ENCODE data around the gene OLFML2A.

DNA sequence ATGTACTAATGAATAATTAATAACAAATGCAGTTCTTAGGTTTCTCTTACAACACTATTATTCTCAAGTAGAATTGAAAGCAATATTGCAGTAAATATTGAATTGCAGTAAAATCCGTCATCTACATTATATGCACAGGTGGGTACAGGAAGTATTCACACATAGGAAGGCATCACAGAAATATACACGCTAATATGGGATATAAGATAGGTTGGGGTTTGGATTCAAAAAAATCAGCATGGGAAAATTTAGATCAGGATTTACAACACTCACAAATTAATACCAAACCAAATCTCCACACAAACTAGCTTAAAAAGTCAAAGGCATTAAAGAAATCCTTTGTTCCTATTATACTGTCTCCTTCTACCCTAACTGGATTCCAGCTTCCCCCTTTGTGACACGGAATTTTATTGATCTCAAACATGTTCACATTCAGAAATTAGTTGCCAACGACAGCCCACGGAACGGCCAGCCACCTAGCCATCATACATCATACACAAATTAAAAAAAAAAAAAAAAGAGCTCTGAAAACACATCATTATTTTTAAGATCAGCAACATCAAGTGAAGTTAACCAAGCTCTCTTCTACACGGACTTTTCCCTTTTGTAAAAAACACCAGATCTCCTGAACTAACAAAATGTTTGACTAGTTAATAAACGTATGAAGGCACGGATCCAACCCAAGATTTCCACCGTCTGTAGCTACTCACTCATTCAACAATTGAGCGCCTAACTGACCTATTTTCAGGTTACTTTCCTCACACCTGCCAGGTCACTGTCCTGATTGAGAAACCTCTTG is 8.0 kb upstream of the OLFML2A start:
- TF ChIP-seq, protein P1, sequence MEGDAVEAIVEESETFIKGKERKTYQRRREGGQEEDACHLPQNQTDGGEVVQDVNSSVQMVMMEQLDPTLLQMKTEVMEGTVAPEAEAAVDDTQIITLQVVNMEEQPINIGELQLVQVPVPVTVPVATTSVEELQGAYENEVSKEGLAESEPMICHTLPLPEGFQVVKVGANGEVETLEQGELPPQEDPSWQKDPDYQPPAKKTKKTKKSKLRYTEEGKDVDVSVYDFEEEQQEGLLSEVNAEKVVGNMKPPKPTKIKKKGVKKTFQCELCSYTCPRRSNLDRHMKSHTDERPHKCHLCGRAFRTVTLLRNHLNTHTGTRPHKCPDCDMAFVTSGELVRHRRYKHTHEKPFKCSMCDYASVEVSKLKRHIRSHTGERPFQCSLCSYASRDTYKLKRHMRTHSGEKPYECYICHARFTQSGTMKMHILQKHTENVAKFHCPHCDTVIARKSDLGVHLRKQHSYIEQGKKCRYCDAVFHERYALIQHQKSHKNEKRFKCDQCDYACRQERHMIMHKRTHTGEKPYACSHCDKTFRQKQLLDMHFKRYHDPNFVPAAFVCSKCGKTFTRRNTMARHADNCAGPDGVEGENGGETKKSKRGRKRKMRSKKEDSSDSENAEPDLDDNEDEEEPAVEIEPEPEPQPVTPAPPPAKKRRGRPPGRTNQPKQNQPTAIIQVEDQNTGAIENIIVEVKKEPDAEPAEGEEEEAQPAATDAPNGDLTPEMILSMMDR (IDR thresholded peaks at IDR 0.05; ENCODE audit: insufficient read depth, low read length, poor library complexity, severe bottlenecking), result no peak
- TF ChIP-seq EZH2phosphoT487 (conservative IDR thresholded peaks at IDR 0.05; ENCODE audit: low read length), result no peak
